GM20000 (cell line): ENCODE results near the gene EFCC1.

ENCODE experiments used
- DNase-seq: peaks from one replicate; pipeline ENCODE4 v3.0.0; 2012; ENCODE audit warnings: low spot score
- CTCF ChIP-seq: IDR thresholded peaks from 2 replicates; pipeline ENCODE4 v1.5.1; 2012; ENCODE audit warnings: mild to moderate bottlenecking, control low read depth; ENCODE audit errors: extremely low read depth, missing control alignments

EFCC1 gene

GRCh38 chr3:129040039-129040336 is 38.9 kb downstream of the EFCC1 start:
- DNase-seq: no peak
- TF ChIP-seq CTCF: no peak

- DNase-seq: no peak
- no peak for TF ChIP-seq CTCF
These were observed 39.6 kb downstream of the EFCC1 start for GRCh38 chr3:129040579-129041300.

GRCh38 chr3:129045675-129046036 is 44.6 kb downstream of the EFCC1 start:
- no peak for TF ChIP-seq CTCF
- no peak for DNase-seq

- no peak for DNase-seq
- TF ChIP-seq CTCF: no peak
These were observed 45.1 kb downstream of the EFCC1 start for GRCh38 chr3:129046037-129046731.

- TF ChIP-seq CTCF: no peak
- no peak for DNase-seq
These were observed 45.8 kb downstream of the EFCC1 start for GRCh38 chr3:129046732-129047552.

GRCh38 chr3:129047553-129047839 is 46.4 kb downstream of the EFCC1 start:
- no peak for TF ChIP-seq CTCF
- DNase-seq: no peak
